Smooth muscle cell (in vitro differentiated cells): ENCODE measurements around the gene POR. TPM values are rescaled to one million over a fixed set of nuclear protein-coding genes. Genes with fewer than 3 reads are reported as not detected.

ENCODE experiments used
- DNase-seq: peaks from one replicate; lab custom pipeline; 2025; ENCODE audit not compliant: unreplicated experiment; lab: John Stamatoyannopoulos, UW
- H2AFZ ChIP-seq: fragments of 200-600 bp; sonication (generic); 2 replicates; pipeline ENCODE4 v1.6.0; 2016; ENCODE audit warnings: antibody characterized with exemption, low read depth, mild to moderate bottlenecking
- H3F3A ChIP-seq: fragments of 200-600 bp; sonication (generic); 2 replicates; pipeline ENCODE4 v1.6.0; 2017; ENCODE audit warnings: antibody characterized with exemption, low read depth
- H3K27ac ChIP-seq: fragments of 200-600 bp; sonication (generic); 2 replicates; pipeline ENCODE4 v1.5.1; 2016; ENCODE audit warnings: low read depth, mild to moderate bottlenecking
- H3K27me3 ChIP-seq: fragments of 200-600 bp; sonication (generic); 2 replicates; pipeline ENCODE4 v1.6.1; 2016; ENCODE audit warnings: low read depth, mild to moderate bottlenecking
- H3K36me3 ChIP-seq: fragments of 200-600 bp; sonication (generic); 2 replicates; pipeline ENCODE4 v1.5.1; 2016; ENCODE audit warnings: low read depth
- H3K4me1 ChIP-seq: fragments of 200-600 bp; sonication (generic); 2 replicates; pipeline ENCODE4 v1.5.1; 2016; ENCODE audit warnings: low read depth
- H3K4me2 ChIP-seq: fragments of 200-600 bp; sonication (generic); 2 replicates; pipeline ENCODE4 v1.6.0; 2016; ENCODE audit warnings: mild to moderate bottlenecking
- H3K4me3 ChIP-seq: fragments of 200-600 bp; sonication (generic); 2 replicates; pipeline ENCODE4 v1.5.1; 2016; ENCODE audit warnings: mild to moderate bottlenecking
- H3K79me2 ChIP-seq: fragments of 200-600 bp; sonication (generic); 2 replicates; pipeline ENCODE4 v1.6.0; 2016; ENCODE audit warnings: low read depth, mild to moderate bottlenecking
- H3K9ac ChIP-seq: fragments of 200-600 bp; sonication (generic); 2 replicates; pipeline ENCODE4 v1.6.0; 2016; ENCODE audit warnings: low read depth
- H3K9me3 ChIP-seq: fragments of 200-600 bp; sonication (generic); replicated peaks from 2 replicates; pipeline ENCODE4 v1.5.1; 2016; ENCODE audit warnings: low read depth
- H4K20me1 ChIP-seq: fragments of 200-600 bp; sonication (generic); 2 replicates; pipeline ENCODE4 v1.6.0; 2016; ENCODE audit warnings: low read depth
- WGBS: methylation state at CpG from one replicate; pipeline ENCODE4 v1.1.7; 2016; ENCODE audit warnings: low lambda C conversion rate; 5-methylcytosine and 5-hydroxymethylcytosine counted together
- polyA plus RNA-seq: library from polyadenylated mRNA; unstranded; fragments of >200 nt; fragmentation: Nextera tagmentation; extraction: Ambion mirVana; gene quantifications from 2 replicates; pipeline ENCODE4 v1.2.1, GENCODE V29; 2016
- total RNA-seq: library from RNA; depleted of rRNA; stranded (reverse); fragments of >200 nt; gene quantifications from 2 replicates; pipeline ENCODE4 v1.2.3, GENCODE V29; 2014
- TF ChIP-seq, protein P1 (sequence below): fragments of 200-600 bp; sonication (generic); IDR thresholded peaks from 2 replicates; pipeline ENCODE4 v1.5.1; 2017; ENCODE audit warnings: borderline replicate concordance, mild to moderate bottlenecking, antibody characterized with exemption; ENCODE audit not compliant: insufficient read depth, poor library complexity, severe bottlenecking

Gene POR
- total and polyA plus RNA-seq, 2 experiments from 2014 or later, result 46.7 to 52.7 TPM

DNA sequence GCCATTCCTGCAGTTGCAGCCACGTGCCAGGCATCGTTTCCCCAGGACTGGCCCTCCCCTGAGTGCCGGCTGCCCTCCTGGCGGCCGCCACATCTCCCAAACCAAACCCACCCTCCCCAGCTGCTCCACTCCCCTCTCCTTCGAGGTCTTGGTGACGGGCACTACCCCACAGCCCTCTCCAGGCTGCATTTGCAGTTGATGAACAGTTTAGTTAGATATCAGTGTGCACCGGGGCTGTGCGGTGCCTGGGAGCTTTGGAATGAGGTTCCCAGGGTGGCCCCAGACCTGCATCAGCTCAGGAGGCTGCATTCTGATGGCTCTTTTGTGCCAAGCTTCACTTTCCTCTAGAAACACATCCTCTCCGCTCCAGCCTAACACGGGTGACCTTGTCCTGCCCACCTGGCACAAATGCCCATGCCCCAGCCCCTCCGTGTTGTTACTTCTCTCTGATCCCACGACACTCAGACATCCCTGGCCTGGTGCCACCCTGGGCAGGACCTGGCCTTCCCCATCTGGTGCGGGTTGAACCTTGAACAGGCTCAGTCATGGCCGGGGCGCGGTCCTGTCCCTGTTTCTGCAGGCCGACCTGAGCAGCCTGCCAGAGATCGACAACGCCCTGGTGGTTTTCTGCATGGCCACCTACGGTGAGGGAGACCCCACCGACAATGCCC is 64.9 kb downstream of the POR start:
- Histone ChIP-seq H3K9me3 (no peaks in the 10 kb centered on the region), H3F3A (no peaks in the 10 kb centered on the region), H3K4me3 (no peak overlapping the region), H3K4me1 (no peaks in the 10 kb centered on the region), H2AFZ (no peak overlapping the region), H3K4me2 (no peak overlapping the region), H4K20me1 (no peaks in the 10 kb centered on the region), H3K36me3 (no peaks in the 10 kb centered on the region), H3K27me3 (no peaks in the 10 kb centered on the region), H3K27ac (no peak overlapping the region), H3K9ac (no peak overlapping the region), H3K79me2 (no peaks in the 10 kb centered on the region)
- no peak for DNase-seq
- WGBS, result 96% methylated on average over 22 of the region's 22 CpGs
- TF ChIP-seq, protein P1, sequence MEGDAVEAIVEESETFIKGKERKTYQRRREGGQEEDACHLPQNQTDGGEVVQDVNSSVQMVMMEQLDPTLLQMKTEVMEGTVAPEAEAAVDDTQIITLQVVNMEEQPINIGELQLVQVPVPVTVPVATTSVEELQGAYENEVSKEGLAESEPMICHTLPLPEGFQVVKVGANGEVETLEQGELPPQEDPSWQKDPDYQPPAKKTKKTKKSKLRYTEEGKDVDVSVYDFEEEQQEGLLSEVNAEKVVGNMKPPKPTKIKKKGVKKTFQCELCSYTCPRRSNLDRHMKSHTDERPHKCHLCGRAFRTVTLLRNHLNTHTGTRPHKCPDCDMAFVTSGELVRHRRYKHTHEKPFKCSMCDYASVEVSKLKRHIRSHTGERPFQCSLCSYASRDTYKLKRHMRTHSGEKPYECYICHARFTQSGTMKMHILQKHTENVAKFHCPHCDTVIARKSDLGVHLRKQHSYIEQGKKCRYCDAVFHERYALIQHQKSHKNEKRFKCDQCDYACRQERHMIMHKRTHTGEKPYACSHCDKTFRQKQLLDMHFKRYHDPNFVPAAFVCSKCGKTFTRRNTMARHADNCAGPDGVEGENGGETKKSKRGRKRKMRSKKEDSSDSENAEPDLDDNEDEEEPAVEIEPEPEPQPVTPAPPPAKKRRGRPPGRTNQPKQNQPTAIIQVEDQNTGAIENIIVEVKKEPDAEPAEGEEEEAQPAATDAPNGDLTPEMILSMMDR, result no peak

DNA sequence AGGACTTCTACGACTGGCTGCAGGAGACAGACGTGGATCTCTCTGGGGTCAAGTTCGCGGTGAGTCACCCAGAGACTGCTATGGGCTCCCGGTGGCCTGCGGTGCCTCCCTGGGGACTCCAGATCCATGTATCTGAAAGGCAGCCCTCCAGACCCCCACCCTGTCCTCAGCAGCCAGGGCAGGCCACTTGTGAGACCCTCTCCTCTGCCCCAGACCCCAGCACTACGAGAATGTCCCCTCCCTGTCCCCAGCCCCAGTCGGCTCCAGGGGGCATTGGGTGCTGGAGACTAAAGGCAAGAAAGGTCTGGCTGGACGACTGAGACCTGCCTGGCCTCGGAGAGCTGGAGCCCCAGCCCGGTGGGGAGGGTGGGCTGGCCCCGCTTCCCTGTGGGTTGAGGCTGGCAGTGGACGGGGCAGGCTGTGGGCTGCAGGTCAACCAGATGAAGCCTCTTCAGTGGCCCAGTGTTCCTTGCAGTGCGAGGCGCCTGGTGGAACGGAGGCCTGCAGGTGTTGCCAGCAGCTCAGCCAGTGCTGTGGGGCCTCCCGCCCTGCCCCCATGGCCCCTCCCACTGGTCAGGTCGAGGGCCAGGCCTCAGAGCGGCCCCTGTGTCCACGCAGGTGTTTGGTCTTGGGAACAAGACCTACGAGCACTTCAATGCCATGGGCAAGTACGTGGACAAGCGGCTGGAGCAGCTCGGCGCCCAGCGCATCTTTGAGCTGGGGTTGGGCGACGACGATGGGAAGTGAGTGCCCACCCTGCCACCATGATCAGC is 65.7 kb downstream of the POR start:
- no peak overlapping the region for H3K27ac ChIP-seq
- H3K4me3 ChIP-seq, result no peak overlapping the region
- no peak overlapping the region for H3K4me2 ChIP-seq
- no peaks in the 10 kb centered on the region for H3K27me3 ChIP-seq
- no peaks in the 10 kb centered on the region for H3K9me3 ChIP-seq
- no peaks in the 10 kb centered on the region for H4K20me1 ChIP-seq
- WGBS, result 94% methylated on average over 28 of the region's 29 CpGs
- H3K79me2 ChIP-seq, result no peaks in the 10 kb centered on the region
- no peak overlapping the region for H2AFZ ChIP-seq
- H3K36me3 ChIP-seq, result no peaks in the 10 kb centered on the region
- no peak overlapping the region for H3K9ac ChIP-seq
- TF ChIP-seq, protein P1, result no peak
- H3K4me1 ChIP-seq, result no peaks in the 10 kb centered on the region
- DNase-seq, result no peak
- H3F3A ChIP-seq, result no peaks in the 10 kb centered on the region

DNA sequence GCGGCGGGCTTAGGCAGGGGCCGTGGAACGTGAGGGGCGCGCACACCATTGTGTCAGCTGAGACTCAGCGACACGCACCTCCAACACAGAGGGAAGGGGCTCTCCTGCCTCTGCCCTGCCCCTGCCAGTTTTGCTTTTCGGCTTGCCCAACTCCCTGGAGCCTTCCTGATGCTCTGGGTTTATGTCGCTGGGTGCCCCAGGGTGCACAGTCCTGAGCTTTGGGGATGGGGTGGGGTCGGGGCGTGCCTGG is 66.2 kb downstream of the POR start:
- no peaks in the 10 kb centered on the region for H3K9me3 ChIP-seq
- H3K4me3 ChIP-seq, result no peak overlapping the region
- H3K4me2 ChIP-seq, result no peak overlapping the region
- H3K27me3 ChIP-seq, result no peaks in the 10 kb centered on the region
- no peaks in the 10 kb centered on the region for H3K79me2 ChIP-seq
- H3K36me3 ChIP-seq, result no peaks in the 10 kb centered on the region
- no peaks in the 10 kb centered on the region for H3K4me1 ChIP-seq
- TF ChIP-seq, protein P1, result no peak
- H2AFZ ChIP-seq, result no peak overlapping the region
- DNase-seq, result no peak
- H3K27ac ChIP-seq, result no peak overlapping the region
- no peak overlapping the region for H3K9ac ChIP-seq
- H3F3A ChIP-seq, result no peaks in the 10 kb centered on the region
- 96% methylated on average over 9 of the region's 12 CpGs for WGBS
- no peaks in the 10 kb centered on the region for H4K20me1 ChIP-seq
